Mesothelial cell of epicardium (in vitro differentiated cells): ENCODE data around the gene STYXL2. TPM values are rescaled to one million over a fixed set of nuclear protein-coding genes. Genes with fewer than 3 reads are reported as not detected.

Experiments
- DNase-seq, 2 experiments: peaks; one replicate each; pipeline ENCODE4 v3.0.0; 2021; ENCODE audit warnings: low spot score in 2 of 2; ENCODE audit not compliant: unreplicated experiment in 2 of 2
- H3K27ac Mint-ChIP-seq: 2 replicates; pipeline ENCODE4 v1.8.0; 2021; ENCODE audit warnings: mixed read lengths
- H3K27me3 Mint-ChIP-seq: 2 replicates; pipeline ENCODE4 v1.8.0; 2021; ENCODE audit warnings: low read depth, mixed read lengths
- H3K36me3 Mint-ChIP-seq: 2 replicates; pipeline ENCODE4 v1.8.0; 2021; ENCODE audit warnings: mixed read lengths
- H3K4me1 Mint-ChIP-seq: 2 replicates; pipeline ENCODE4 v1.8.0; 2021; ENCODE audit warnings: mixed read lengths
- H3K4me3 Mint-ChIP-seq: 2 replicates; pipeline ENCODE4 v1.8.0; 2021; ENCODE audit warnings: mild to moderate bottlenecking, moderate library complexity, mixed read lengths
- H3K9me3 Mint-ChIP-seq: 2 replicates; pipeline ENCODE4 v1.8.0; 2021; ENCODE audit warnings: mixed read lengths
- total RNA-seq: library from RNA; stranded (reverse); gene quantifications from 3 replicates; pipeline ENCODE4 v1.2.1, GENCODE V29; 2021
- TF ChIP-seq, protein P1 (sequence below): fragments of 200-600 bp; sonication (generic); IDR thresholded peaks from one replicate; pipeline ENCODE4 v1.5.0; 2021; ENCODE audit warnings: antibody characterized with exemption; ENCODE audit not compliant: unreplicated experiment

The STYXL2 gene
- 0.16 to 0.18 TPM in 2 of 3 replicates, not detected in the other for total RNA-seq

DNA sequence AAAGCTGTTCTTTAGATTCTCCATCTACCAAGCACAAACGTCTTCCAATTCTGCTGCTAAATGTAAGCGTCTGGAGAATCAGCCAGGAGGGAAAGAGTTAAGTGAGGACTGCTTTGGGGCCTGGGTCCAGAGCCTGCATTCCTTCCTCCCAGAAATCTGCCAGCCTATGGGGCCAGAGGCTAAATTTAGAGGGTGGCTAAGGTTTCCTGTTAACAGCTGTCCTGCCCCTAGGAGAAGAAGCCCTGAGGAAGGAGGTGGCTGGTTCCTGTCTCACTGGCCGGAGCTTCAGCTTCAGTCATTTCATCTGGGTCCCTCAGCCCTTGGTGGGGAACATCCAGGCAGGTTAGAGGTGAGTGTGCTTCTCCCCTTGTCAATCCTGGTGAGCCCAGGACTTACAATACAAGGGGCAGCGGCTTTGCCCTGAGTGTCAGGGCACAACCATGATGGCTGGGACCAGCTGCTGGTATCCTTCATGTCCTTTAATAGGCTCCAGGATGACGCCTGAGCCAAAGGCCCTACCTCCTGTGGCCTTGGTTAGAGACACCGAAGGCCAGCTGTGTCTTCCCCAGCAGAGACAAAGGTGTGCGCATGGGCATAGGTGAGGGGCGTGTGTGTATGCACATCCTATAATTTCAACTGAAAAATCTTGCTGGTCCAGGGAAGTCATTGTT, at the start of gene STYXL2:
STYXL2 (plus strand) TSS at position 230 of the 671 bp plus-strand sequence. CDS start 775 bp downstream, outside the sequence.
- TF ChIP-seq, protein P1, sequence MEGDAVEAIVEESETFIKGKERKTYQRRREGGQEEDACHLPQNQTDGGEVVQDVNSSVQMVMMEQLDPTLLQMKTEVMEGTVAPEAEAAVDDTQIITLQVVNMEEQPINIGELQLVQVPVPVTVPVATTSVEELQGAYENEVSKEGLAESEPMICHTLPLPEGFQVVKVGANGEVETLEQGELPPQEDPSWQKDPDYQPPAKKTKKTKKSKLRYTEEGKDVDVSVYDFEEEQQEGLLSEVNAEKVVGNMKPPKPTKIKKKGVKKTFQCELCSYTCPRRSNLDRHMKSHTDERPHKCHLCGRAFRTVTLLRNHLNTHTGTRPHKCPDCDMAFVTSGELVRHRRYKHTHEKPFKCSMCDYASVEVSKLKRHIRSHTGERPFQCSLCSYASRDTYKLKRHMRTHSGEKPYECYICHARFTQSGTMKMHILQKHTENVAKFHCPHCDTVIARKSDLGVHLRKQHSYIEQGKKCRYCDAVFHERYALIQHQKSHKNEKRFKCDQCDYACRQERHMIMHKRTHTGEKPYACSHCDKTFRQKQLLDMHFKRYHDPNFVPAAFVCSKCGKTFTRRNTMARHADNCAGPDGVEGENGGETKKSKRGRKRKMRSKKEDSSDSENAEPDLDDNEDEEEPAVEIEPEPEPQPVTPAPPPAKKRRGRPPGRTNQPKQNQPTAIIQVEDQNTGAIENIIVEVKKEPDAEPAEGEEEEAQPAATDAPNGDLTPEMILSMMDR, result no peak
- Mint-ChIP-seq H3K4me1 (peaks cover 23% of the 10 kb centered on the region), H3K36me3 (peaks cover 2% of the 10 kb centered on the region), H3K27ac (no peak within 1 kb of the TSS), H3K27me3 (no peaks in the 10 kb centered on the region), H3K4me3 (no peak within 1 kb of the TSS), H3K9me3 (peaks cover 4% of the 10 kb centered on the region)
- DNase-seq, result no peak

DNA sequence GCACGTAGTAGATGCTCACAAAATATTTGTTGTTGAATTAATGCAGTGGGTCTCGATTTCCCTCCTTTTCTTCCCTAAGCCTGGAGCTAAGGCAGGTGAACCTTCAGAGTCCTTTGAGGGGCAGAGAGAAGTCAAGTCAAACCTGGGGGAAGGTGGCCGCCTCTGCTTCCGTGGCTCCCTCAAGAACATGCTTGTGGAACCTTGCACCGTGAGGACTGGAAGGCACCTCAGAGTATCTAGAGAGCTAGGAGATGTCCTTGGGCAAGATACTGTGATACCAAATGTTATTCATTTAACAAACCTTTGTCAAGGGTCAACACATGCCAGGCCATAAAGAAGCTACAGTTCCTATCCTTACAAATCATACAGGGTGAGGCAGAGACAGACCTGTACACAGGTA, 42.0 kb upstream of the STYXL2 start:
- Mint-ChIP-seq H3K27ac (no peak overlapping the region), H3K36me3 (no peaks in the 10 kb centered on the region), H3K27me3 (peaks cover 12% of the 10 kb centered on the region), H3K9me3 (no peaks in the 10 kb centered on the region), H3K4me3 (no peak overlapping the region), H3K4me1 (no peaks in the 10 kb centered on the region)
- TF ChIP-seq, protein P1, result no peak
- DNase-seq, result no peak

DNA sequence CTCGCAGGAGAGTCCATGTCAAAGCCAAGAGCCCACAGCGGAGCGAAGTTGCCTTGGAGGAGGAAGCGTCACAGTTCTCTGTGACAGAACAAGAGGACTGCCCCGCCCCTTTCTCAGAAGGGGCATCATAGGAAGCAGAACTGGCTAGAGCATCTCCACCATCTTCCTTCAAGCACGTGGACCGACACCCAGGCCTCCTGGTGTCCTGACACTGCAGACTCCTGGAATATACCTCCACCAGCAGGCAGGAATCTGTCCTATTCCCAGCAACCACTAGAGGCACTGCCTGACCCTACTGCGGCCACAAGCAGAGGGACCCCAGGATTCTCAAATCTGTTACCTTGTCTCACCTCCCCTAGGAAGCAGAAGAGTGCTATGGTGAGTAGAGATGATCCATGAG, 41.5 kb upstream of the STYXL2 start:
- Mint-ChIP-seq H3K4me3 (no peak overlapping the region), H3K36me3 (no peaks in the 10 kb centered on the region), H3K27ac (no peak overlapping the region), H3K27me3 (peaks cover 8% of the 10 kb centered on the region), H3K9me3 (no peaks in the 10 kb centered on the region), H3K4me1 (no peaks in the 10 kb centered on the region)
- DNase-seq, result no peak
- TF ChIP-seq, protein P1, result peak; percentile 19

DNA sequence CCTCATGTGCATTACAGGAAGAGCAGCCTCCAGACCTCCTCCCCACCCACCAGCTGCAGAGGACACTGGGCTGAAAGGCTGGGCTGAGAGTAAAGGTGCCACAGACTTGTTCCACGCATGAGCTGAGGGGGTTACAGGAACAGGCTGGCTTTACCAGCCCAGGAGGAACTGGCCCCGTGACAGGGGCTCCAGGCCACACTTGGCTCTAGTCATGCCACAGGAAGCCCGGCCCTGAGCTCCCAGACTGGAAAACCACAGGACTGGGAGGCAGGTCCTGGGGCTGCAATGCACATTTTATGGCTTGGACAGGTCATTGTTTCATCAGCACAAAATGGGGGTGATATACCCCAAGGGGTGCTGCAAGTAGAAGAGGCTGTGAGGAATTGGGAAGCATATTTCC, 39.3 kb upstream of the STYXL2 start:
- Mint-ChIP-seq H3K27ac (no peak overlapping the region), H3K27me3 (peaks cover 3% of the 10 kb centered on the region), H3K4me1 (peaks cover 5% of the 10 kb centered on the region), H3K4me3 (no peak overlapping the region), H3K9me3 (no peaks in the 10 kb centered on the region), H3K36me3 (no peaks in the 10 kb centered on the region)
- TF ChIP-seq, protein P1, result no peak
- no peak for DNase-seq

DNA sequence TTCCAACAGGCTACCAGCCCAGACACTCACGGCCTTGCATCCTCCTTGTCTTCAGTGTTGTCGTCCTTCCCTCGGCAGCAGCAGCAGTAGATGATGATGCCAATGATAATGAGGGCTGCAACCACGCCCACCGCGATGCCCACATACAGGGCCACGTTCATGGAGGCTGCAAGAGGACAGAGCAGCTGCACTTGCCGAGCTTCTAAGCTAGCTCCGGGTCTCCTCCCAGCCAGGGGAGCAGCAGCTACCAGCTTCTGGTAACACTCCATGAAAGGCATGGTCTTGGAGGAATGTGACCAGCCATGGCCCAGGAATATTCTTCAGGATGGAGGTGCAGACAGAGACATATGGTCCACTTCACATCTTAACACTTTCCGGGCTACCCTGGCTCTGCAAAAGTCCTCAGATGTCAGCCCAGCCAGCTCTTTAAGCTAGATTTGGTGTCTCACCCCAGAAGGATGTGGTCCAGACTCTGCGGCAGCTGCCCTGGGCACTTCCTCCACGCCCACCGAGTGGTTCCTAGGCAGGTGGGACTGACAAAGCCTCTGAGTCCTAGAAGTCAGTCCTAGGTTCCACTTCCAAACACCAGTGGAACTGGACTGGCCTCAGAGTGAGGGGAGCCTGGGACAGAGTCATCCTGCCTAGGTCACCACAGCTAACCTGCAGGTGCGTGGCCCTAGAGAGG, 38.8 kb upstream of the STYXL2 start:
- TF ChIP-seq, protein P1, result no peak
- Mint-ChIP-seq H3K4me3 (no peak overlapping the region), H3K36me3 (no peaks in the 10 kb centered on the region), H3K4me1 (peaks cover 5% of the 10 kb centered on the region), H3K27me3 (no peaks in the 10 kb centered on the region), H3K27ac (no peak overlapping the region), H3K9me3 (no peaks in the 10 kb centered on the region)
- no peak for DNase-seq
